GM10248 (cell line): Measurements from ENCODE around the gene ZNF77.
"Not testable (repeated sequence)": the region's sequence is repeated elsewhere in the genome, so short reads cannot be mapped to it uniquely, and the experiment has no call there.

ENCODE experiments used
- CTCF ChIA-PET: fragments of 300-600 bp; sonication (Branson Sonifier 250); formaldehyde crosslinking; extraction: SDS; loops from one replicate; lab custom pipeline; 2021; ENCODE audit warnings: antibody characterized with exemption; lab: Yijun Ruan, JAX
- POLR2A ChIA-PET: fragments of 350-650 bp; sonication (Branson Sonifier 250); formaldehyde crosslinking; extraction: SDS; loops from one replicate; lab custom pipeline; 2020; ENCODE audit warnings: antibody characterized with exemption; lab: Yijun Ruan, JAX
- DNase-seq: peaks from one replicate; pipeline ENCODE4 v3.0.0; 2012; ENCODE audit errors: extremely low spot score
- TF ChIP-seq, protein P1 (sequence below): IDR thresholded peaks from 2 replicates; pipeline ENCODE4 v1.5.1; 2012; ENCODE audit warnings: mild to moderate bottlenecking, low read depth; ENCODE audit errors: extremely low read depth, missing control alignments, control extremely low read depth

The ZNF77 gene

GRCh38 chr19:2906631-2907195 lies 38.1 kb downstream of the ZNF77 start:
- CTCF ChIA-PET: interaction anchor here (1.2 kb wide), 1 partner anchor 20 kb away, joined by 3 read pairs; no protein-coding TSS in a partner anchor
- POLR2A ChIA-PET: no interaction called here
- DNase-seq: no peak
- TF ChIP-seq, protein P1, sequence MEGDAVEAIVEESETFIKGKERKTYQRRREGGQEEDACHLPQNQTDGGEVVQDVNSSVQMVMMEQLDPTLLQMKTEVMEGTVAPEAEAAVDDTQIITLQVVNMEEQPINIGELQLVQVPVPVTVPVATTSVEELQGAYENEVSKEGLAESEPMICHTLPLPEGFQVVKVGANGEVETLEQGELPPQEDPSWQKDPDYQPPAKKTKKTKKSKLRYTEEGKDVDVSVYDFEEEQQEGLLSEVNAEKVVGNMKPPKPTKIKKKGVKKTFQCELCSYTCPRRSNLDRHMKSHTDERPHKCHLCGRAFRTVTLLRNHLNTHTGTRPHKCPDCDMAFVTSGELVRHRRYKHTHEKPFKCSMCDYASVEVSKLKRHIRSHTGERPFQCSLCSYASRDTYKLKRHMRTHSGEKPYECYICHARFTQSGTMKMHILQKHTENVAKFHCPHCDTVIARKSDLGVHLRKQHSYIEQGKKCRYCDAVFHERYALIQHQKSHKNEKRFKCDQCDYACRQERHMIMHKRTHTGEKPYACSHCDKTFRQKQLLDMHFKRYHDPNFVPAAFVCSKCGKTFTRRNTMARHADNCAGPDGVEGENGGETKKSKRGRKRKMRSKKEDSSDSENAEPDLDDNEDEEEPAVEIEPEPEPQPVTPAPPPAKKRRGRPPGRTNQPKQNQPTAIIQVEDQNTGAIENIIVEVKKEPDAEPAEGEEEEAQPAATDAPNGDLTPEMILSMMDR: no peak

DNA sequence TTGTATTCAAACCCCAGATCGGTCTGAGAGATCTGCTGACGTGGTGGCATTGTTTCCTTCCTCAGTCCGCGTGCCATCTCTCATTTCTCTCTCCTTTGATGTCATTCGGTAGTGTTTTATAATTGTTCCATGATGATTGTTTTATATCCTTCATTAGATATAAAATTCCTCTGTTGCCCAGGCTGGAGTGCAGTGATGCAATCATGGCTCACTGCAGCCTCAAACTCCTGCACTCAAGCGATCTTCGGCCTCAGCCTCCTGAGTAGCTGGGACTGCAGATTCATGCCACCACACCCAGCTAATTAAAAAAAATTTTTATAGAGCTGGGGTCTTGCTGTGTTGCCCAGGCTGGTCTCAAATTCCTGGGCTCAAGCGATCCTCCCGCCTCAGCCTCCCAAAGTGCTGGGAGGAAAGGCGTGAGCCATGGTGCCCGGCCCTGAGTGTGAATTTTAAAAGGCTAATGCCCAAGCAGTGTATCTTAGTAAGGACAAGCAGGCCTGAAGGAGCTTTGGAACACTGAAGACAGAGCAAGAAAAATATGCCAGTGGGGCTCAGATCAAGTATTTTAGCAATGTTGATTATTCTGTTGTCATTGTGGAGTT lies 38.8 kb downstream of the ZNF77 start:
- ChIA-PET CTCF (no interaction called here), POLR2A (interaction anchor here (0.6 kb wide), 1 partner anchor 14 kb away, joined by 3 read pairs; no protein-coding TSS in a partner anchor)
- no peak for DNase-seq
- TF ChIP-seq, protein P1: no peak

- CTCF ChIA-PET: interaction anchor here (2.2 kb wide), 1 partner anchor 255 kb away, joined by 4 read pairs; no protein-coding TSS in a partner anchor
- DNase-seq, POLR2A ChIA-PET: not testable (repeated sequence)
Measured at GRCh38 chr19:2903326-2903725, 41.4 kb downstream of the ZNF77 start.

GRCh38 chr19:2902590-2903218 lies 42.1 kb downstream of the ZNF77 start:
- TF ChIP-seq, protein P1: no peak
- DNase-seq: no peak
- CTCF ChIA-PET: interaction anchor here (0.7 to 2.2 kb wide), 3 partner anchors 10 to 254 kb away, joined by 3 to 4 read pairs (median 4); no protein-coding TSS in a partner anchor
- POLR2A ChIA-PET: no interaction called here

DNA sequence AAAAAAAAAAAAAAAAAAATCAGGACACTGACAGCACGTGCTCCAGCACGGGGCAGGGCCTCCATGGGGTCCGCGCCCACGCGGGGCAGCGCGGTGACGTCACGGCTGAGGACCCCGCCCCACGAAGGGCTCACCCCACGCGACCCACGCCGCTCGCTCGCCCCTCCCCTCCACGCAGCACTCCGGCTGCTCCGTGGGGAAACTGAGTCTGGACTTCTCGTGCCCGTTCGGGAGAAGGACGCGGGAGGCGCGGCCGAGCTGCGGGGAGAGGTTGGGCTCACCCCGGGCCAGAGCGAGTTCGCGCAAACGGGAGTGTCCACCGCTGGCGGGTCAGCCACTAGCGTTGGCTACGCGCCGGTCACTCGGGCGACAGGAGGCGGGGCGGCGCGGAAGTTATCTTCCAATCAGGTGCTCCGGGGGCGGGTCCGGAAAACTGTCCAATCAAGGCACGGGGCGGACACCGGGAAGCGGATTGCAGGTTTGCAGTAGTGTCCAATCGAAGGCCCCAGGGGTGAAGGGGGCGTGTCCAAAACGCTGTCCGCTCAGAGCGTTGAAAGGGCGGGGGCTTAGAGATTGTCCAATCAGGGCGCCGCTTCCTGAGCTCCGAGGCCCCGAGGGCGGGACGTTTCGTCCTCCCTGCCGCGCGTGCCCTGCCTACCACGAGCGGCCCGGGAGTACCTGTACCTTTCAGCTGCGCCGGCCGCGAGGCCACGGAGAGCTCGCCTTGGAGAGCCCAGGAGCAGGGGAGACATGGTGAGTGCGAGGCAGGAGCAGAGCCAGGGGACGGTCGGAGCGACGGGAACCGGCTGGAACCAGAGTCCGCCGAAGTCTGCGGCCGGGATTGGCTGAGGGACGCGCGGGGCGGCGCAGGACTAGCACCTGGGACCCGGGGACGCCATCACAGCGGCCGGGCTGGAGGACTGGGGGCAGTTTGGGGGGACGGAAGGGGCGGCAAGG lies 44.2 kb downstream of the ZNF77 start, which contains the start of gene ZNF57:
Gene ZNF57 (plus strand): TSS at position 633 of the 957 bp plus-strand sequence. CDS start 118 bp downstream, at position 751.
- DNase-seq: peak; percentile 99
- TF ChIP-seq, protein P1: no peak
- CTCF ChIA-PET: interaction anchor here (0.6 to 3.0 kb wide), 5 partner anchors 12 to 94 kb away, joined by 3 to 13 read pairs (median 4); no protein-coding TSS in a partner anchor
- POLR2A ChIA-PET: interaction anchor here (0.5 to 1.3 kb wide), 4 partner anchors 28 to 425 kb away, joined by 3 to 6 read pairs (median 4); partner anchors contain the start of gene GADD45B

GRCh38 chr19:2896694-2897093 lies 48.1 kb downstream of the ZNF77 start:
- TF ChIP-seq, protein P1: no peak
- no peak for DNase-seq
- ChIA-PET CTCF (interaction anchor here (1.8 kb wide), 1 partner anchor 9 kb away, joined by 5 read pairs; no protein-coding TSS in a partner anchor), POLR2A (no interaction called here)

DNA sequence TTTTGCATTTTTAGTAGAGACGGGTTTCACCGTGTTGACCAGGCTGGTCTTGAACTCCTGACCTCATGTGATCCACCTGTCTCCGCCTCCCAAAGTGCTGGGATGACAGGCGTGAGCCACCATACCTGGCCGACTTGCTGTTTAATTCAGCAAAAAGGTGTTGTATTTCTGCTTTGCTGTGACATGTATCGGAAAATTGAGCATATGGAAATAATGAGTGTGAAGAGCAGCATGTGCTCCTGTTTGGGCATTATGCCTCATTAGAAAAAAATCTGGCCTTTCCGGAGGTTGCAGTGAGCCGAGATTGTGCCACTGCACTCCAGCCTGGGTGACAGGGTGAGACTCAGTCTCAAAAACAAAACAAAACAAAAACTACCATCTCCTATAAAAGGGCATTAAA lies 54.2 kb downstream of the ZNF77 start:
- CTCF ChIA-PET, POLR2A ChIA-PET: not testable (repeated sequence)

More for the DNA sequence above, 54.2 kb downstream of the ZNF77 start:
- DNase-seq: not testable (repeated sequence)
